ENCODE results near the gene RSL24D1.

- TF ChIP-seq ZNF274 (IDR thresholded peaks at IDR 0.05; ENCODE audit: low read depth, low read length) (no peak), YY1 (IDR thresholded peaks at IDR 0.05; ENCODE audit: insufficient read depth, insufficient read length) (no peak), SUZ12 (IDR thresholded peaks at IDR 0.05; ENCODE audit: extremely low read depth, insufficient read depth, insufficient read length) (no peak)
These were observed 42.1 kb upstream of the RSL24D1 start for GRCh38 chr15:55238877-55239276.

Measured in NT2/D1 (cell line).